CD14-positive monocyte (primary cell): ENCODE data around the gene FHOD3. TPM values are rescaled to one million over a fixed set of nuclear protein-coding genes. Genes with fewer than 3 reads are reported as not detected.

Source experiments
- DNase-seq, 3 donors: peaks; one replicate each; pipeline ENCODE4 v3.0.0-alpha.2; 2011 to 2022
- H2AFZ ChIP-seq: 2 replicates; pipeline ENCODE4 v1.6.0; 2012; ENCODE audit warnings: mild to moderate bottlenecking, low read depth, low read length, inconsistent platforms; ENCODE audit not compliant: insufficient read depth, poor library complexity, severe bottlenecking
- H3K27ac ChIP-seq, 2 donors: 1 replicate in 1 of 2; 2 replicates in 1 of 2; pipeline ENCODE4 v1.5.1; 2012 to 2013; ENCODE audit warnings: low read length in 2 of 2, control low read depth in 1 of 2, inconsistent platforms in 1 of 2, low read depth in 1 of 2, mild to moderate bottlenecking in 1 of 2
- H3K27me3 ChIP-seq, 2 donors: one replicate each; pipeline versions ENCODE4 v1.6.0 to v1.6.1; 2011 to 2013; ENCODE audit warnings: low read length in 2 of 2; ENCODE audit not compliant: control insufficient read depth in 2 of 2, insufficient read depth in 2 of 2
- H3K36me3 ChIP-seq, 2 donors: replicated peaks in 1 of 2; 1 replicate in 1 of 2; 2 replicates in 1 of 2; pipeline versions ENCODE4 v1.5.1 to v1.6.1; 2012 to 2013; ENCODE audit warnings: low read length in 2 of 2, control low read depth in 1 of 2, inconsistent platforms in 1 of 2, mild to moderate bottlenecking in 1 of 2; ENCODE audit not compliant: insufficient read depth in 2 of 2, control insufficient read depth in 1 of 2
- H3K4me1 ChIP-seq, 2 donors: 1 replicate in 1 of 2; 2 replicates in 1 of 2; pipeline versions ENCODE4 v1.5.1 to v1.6.1; 2012 to 2013; ENCODE audit warnings: low read length in 2 of 2, control low read depth in 1 of 2, inconsistent platforms in 1 of 2, mild to moderate bottlenecking in 1 of 2, moderate library complexity in 1 of 2; ENCODE audit not compliant: insufficient read depth in 2 of 2, control insufficient read depth in 1 of 2
- H3K4me2 ChIP-seq: replicated peaks from 2 replicates; pipeline ENCODE3; 2012; ENCODE audit warnings: low read length, moderate library complexity, mild to moderate bottlenecking; ENCODE audit not compliant: poor library complexity, severe bottlenecking; ENCODE audit errors: extremely low read depth
- H3K4me3 ChIP-seq, 3 experiments: fragments of 200-600 bp in 1 of 3; sonication (generic) in 1 of 3; replicated peaks in 1 of 3; 1 replicate in 2 of 3; 2 replicates in 1 of 3; pipeline ENCODE4 v1.5.1; 2011 to 2013; ENCODE audit warnings: low read length in 3 of 3, mild to moderate bottlenecking in 3 of 3, control low read depth in 2 of 3, low read depth in 2 of 3, inconsistent platforms in 1 of 3, moderate library complexity in 1 of 3
- H3K79me2 ChIP-seq: 2 replicates; pipeline ENCODE4 v1.6.0; 2012; ENCODE audit warnings: mild to moderate bottlenecking, control low read depth, inconsistent platforms, low read length, moderate library complexity; ENCODE audit not compliant: insufficient read depth
- H3K9ac ChIP-seq: 2 replicates; pipeline ENCODE4 v1.6.0; 2017; ENCODE audit warnings: low read length, mild to moderate bottlenecking; ENCODE audit not compliant: insufficient read depth, poor library complexity, severe bottlenecking
- H3K9me3 ChIP-seq, 2 donors: replicated peaks in 1 of 2; 1 replicate in 1 of 2; 2 replicates in 1 of 2; pipeline versions ENCODE4 v1.5.1 to v1.6.1; 2012 to 2013; ENCODE audit warnings: low read length in 2 of 2, control low read depth in 1 of 2; ENCODE audit not compliant: control insufficient read depth in 1 of 2, insufficient read depth in 1 of 2
- H4K20me1 ChIP-seq: 2 replicates; pipeline ENCODE4 v1.6.0; 2012; ENCODE audit warnings: mild to moderate bottlenecking, low read length, control low read depth, moderate library complexity; ENCODE audit not compliant: insufficient read depth
- H3K27ac Mint-ChIP-seq, 7 donors: one replicate each; pipeline ENCODE4 v1.8.0; 2020; ENCODE audit warnings: mild to moderate bottlenecking in 7 of 7, mixed read lengths in 7 of 7, moderate library complexity in 6 of 7, inconsistent platforms in 2 of 7
- H3K27me3 Mint-ChIP-seq, 3 donors: one replicate each; pipeline ENCODE4 v1.8.0; 2021 to 2022; ENCODE audit warnings: low read depth in 3 of 3, mild to moderate bottlenecking in 3 of 3, mixed read lengths in 3 of 3, moderate library complexity in 3 of 3, inconsistent platforms in 1 of 3
- H3K36me3 Mint-ChIP-seq, 2 donors: one replicate each; pipeline ENCODE4 v1.8.0; 2020; ENCODE audit warnings: mixed read lengths in 2 of 2, inconsistent platforms in 1 of 2, mild to moderate bottlenecking in 1 of 2
- H3K4me1 Mint-ChIP-seq: one replicate; pipeline ENCODE4 v1.8.0; 2020; ENCODE audit warnings: mild to moderate bottlenecking, mixed read lengths
- H3K4me3 Mint-ChIP-seq, 2 donors: one replicate each; pipeline ENCODE4 v1.8.0; 2020; ENCODE audit warnings: mild to moderate bottlenecking in 2 of 2, mixed read lengths in 2 of 2, moderate library complexity in 1 of 2
- H3K9me3 Mint-ChIP-seq, 7 donors: one replicate each; pipeline ENCODE4 v1.8.0; 2020 to 2022; ENCODE audit warnings: mixed read lengths in 7 of 7, mild to moderate bottlenecking in 6 of 7, moderate library complexity in 6 of 7, inconsistent platforms in 2 of 7
- CTCF ChIP-seq: fragments of 200-600 bp; IDR thresholded peaks from one replicate; pipeline ENCODE4 v1.8.0; 2022; ENCODE audit warnings: antibody characterized with exemption, mild to moderate bottlenecking
- WGBS: methylation state at CpG from one replicate; pipeline ENCODE4 v1.1.5; 2013; ENCODE audit warnings: missing lambda C conversion rate; ENCODE audit not compliant: insufficient coverage; 5-methylcytosine and 5-hydroxymethylcytosine counted together
- intact Hi-C, 2 donors: fragments of 100-400 bp; cut with micrococcal nuclease; formaldehyde crosslinking; loops; one replicate each; pipeline versions ENCODE4 v1.15.0 to v1.15.1; 2023
- polyA plus RNA-seq, 3 donors: library from polyadenylated mRNA; depleted of rRNA in 1 of 3; unstranded in 2 of 3; stranded (reverse) in 1 of 3; fragments of 300-500 nt in 2 of 3; fragments of >200 nt in 1 of 3; fragmentation: Illumina TruSeq in 2 of 3; gene quantifications; 1 replicate in 2 of 3; 2 replicates in 1 of 3; pipeline ENCODE4 v1.2.3, GENCODE V29; 2012 to 2021

FHOD3 gene
- polyA plus RNA-seq, 3 donors, result not detected

DNA sequence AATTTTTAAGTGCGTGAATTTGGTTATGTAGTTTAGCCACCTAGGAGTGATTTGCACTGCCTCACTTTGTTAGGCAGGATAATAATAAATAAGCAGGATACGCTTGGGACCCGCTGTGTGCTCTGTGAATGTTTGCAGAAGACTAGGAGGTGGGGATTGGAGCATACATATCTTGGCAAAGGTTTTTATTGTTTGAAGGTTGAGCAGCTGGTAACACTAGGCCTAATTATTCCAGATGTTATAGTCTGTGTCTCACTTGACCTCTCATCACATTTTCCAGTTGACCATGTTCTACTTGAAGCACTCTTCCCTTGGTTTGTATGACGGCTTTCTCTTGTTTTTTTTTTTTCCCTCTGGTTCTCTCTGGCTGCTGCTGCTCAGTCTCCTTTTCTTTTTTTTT is 42.7 kb downstream of the FHOD3 start:
- intact Hi-C loops, result no loop called here
- no peak for TF ChIP-seq CTCF

DNA sequence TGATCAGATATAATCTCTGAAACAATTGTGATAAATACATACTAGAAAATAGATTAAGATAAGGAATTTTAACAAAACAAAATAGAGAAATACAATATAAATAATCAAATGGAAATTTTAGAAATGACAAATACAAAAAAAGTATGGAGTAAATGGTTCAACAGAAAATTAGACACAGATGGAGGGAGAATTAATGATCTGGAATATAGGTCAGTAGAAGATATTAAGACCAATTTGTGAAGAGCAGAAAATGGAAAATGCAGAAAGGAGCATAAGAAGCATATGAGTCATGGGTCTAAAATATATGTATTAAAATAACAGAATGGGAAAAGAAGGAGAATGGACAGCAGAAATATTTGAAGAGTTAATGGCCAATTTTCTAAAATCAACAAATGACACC is 44.4 kb downstream of the FHOD3 start:
- no peaks in the 10 kb centered on the region for H3K4me1 Mint-ChIP-seq
- H2AFZ ChIP-seq, result no peak overlapping the region
- H3K9me3 ChIP-seq, result no peaks in the 10 kb centered on the region
- no peaks in the 10 kb centered on the region for H3K27me3 ChIP-seq
- H3K4me3 Mint-ChIP-seq, result no peak overlapping the region
- intact Hi-C loops, result no loop called here
- H3K27ac ChIP-seq, result no peak overlapping the region
- H3K36me3 Mint-ChIP-seq, result no peaks in the 10 kb centered on the region
- no peaks in the 10 kb centered on the region for H4K20me1 ChIP-seq
- no peak overlapping the region for H3K9ac ChIP-seq
- H3K4me2 ChIP-seq, result no peak overlapping the region
- no peak for TF ChIP-seq CTCF
- H3K9me3 Mint-ChIP-seq, result peaks cover 2 to 9% (median 4%) of the 10 kb centered on the region in 7 donors
- H3K4me3 ChIP-seq, result no peak overlapping the region
- DNase-seq, result no peak
- H3K4me1 ChIP-seq, result no peaks in the 10 kb centered on the region
- peaks cover 4 to 10% (median 9%) of the 10 kb centered on the region in 3 donors for H3K27me3 Mint-ChIP-seq
- no peak overlapping the region for H3K27ac Mint-ChIP-seq
- H3K79me2 ChIP-seq, result no peaks in the 10 kb centered on the region
- no peaks in the 10 kb centered on the region for H3K36me3 ChIP-seq

More for the DNA sequence above, 42.7 kb downstream of the FHOD3 start:
- H3K4me3 Mint-ChIP-seq, result no peak overlapping the region
- Histone ChIP-seq H3K36me3 (no peaks in the 10 kb centered on the region), H3K4me3 (no peak overlapping the region), H3K9ac (no peak overlapping the region), H3K4me2 (no peak overlapping the region), H3K79me2 (no peaks in the 10 kb centered on the region), H4K20me1 (no peaks in the 10 kb centered on the region), H2AFZ (no peak overlapping the region), H3K9me3 (no peaks in the 10 kb centered on the region), H3K4me1 (no peaks in the 10 kb centered on the region), H3K27me3 (no peaks in the 10 kb centered on the region), H3K27ac (no peak overlapping the region)
- H3K9me3 Mint-ChIP-seq, result peaks cover 2 to 12% (median 2%) of the 10 kb centered on the region in 7 donors
- H3K27ac Mint-ChIP-seq, result no peak overlapping the region
- no peaks in the 10 kb centered on the region for H3K36me3 Mint-ChIP-seq
- DNase-seq, result no peak
- H3K27me3 Mint-ChIP-seq, result peaks cover 4 to 9% (median 5%) of the 10 kb centered on the region in 3 donors
- WGBS, result 94% methylated on average over 3 of the region's 4 CpGs
- H3K4me1 Mint-ChIP-seq, result no peaks in the 10 kb centered on the region
